CD4-positive, CD25-positive, alpha-beta regulatory T cell (primary cell): ENCODE results near the gene WDR36. TPM values are rescaled to one million over a fixed set of nuclear protein-coding genes. Genes with fewer than 3 reads are reported as not detected.

Experiments
- ATAC-seq, 2 donors: fragments of 150-1000 bp; cut with Tn5 transposase; one replicate each; pipeline ENCODE4 v1.10.0; 2021; ENCODE audit warnings: low read depth in 2 of 2, moderate number of reproducible peaks in 2 of 2, moderate library complexity in 1 of 2
- DNase-seq, 3 donors: peaks; one replicate each; pipeline versions ENCODE4 v3.0.0 to v3.0.0-alpha.2; 2012 to 2022; ENCODE audit warnings: mixed read lengths in 1 of 3
- H3K27ac ChIP-seq: one replicate; pipeline ENCODE4 v1.7.0; 2013; ENCODE audit warnings: mild to moderate bottlenecking, low read length; ENCODE audit not compliant: insufficient read depth, poor library complexity, severe bottlenecking
- H3K27me3 ChIP-seq: one replicate; pipeline ENCODE4 v1.7.0; 2013; ENCODE audit warnings: low read length; ENCODE audit not compliant: control insufficient read depth, insufficient read depth
- H3K36me3 ChIP-seq: one replicate; pipeline ENCODE4 v1.7.0; 2013; ENCODE audit warnings: mild to moderate bottlenecking, low read length, moderate library complexity; ENCODE audit not compliant: control insufficient read depth, insufficient read depth
- H3K4me1 ChIP-seq: 2 replicates; pipeline ENCODE4 v1.7.0; 2013; ENCODE audit warnings: mild to moderate bottlenecking, low read length; ENCODE audit not compliant: insufficient read depth, control insufficient read depth, poor library complexity, severe bottlenecking
- H3K4me3 ChIP-seq: one replicate; pipeline ENCODE4 v1.7.0; 2013; ENCODE audit warnings: low read depth, mild to moderate bottlenecking, low read length, moderate library complexity
- H3K9me3 ChIP-seq, 2 experiments: 1 replicate in 1 of 2; 2 replicates in 1 of 2; pipeline ENCODE4 v1.7.0; 2013; ENCODE audit warnings: low read length in 2 of 2, mild to moderate bottlenecking in 1 of 2, moderate library complexity in 1 of 2; ENCODE audit not compliant: control insufficient read depth in 2 of 2
- H3K27ac Mint-ChIP-seq, 3 donors: one replicate each; pipeline ENCODE4 v1.8.0; 2020 to 2022; ENCODE audit warnings: mild to moderate bottlenecking in 3 of 3, mixed read lengths in 3 of 3, moderate library complexity in 2 of 3
- H3K27me3 Mint-ChIP-seq: one replicate; pipeline ENCODE4 v1.8.0; 2022; ENCODE audit warnings: mild to moderate bottlenecking, mixed read lengths
- H3K36me3 Mint-ChIP-seq: one replicate; pipeline ENCODE4 v1.8.0; 2020; ENCODE audit warnings: mixed read lengths
- H3K4me1 Mint-ChIP-seq, 4 donors: one replicate each; pipeline ENCODE4 v1.8.0; 2020 to 2022; ENCODE audit warnings: mixed read lengths in 4 of 4, mild to moderate bottlenecking in 1 of 4
- H3K4me3 Mint-ChIP-seq, 4 donors: one replicate each; pipeline ENCODE4 v1.8.0; 2020 to 2022; ENCODE audit warnings: mild to moderate bottlenecking in 4 of 4, mixed read lengths in 4 of 4, moderate library complexity in 3 of 4
- H3K9me3 Mint-ChIP-seq, 7 donors: one replicate each; pipeline ENCODE4 v1.8.0; 2020 to 2022; ENCODE audit warnings: mixed read lengths in 7 of 7, mild to moderate bottlenecking in 3 of 7, moderate library complexity in 2 of 7
- polyA plus RNA-seq, 4 donors: library from polyadenylated mRNA; unstranded; fragments of 300-500 nt; fragmentation: Illumina TruSeq; gene quantifications; one replicate each; pipeline ENCODE4 v1.2.3, GENCODE V29; 2021
- total RNA-seq: library from RNA; stranded (reverse); gene quantifications from one replicate; pipeline ENCODE4 v1.2.3, GENCODE V29; 2022

Gene WDR36
- total and polyA plus RNA-seq, 5 donors from 2014 or later, result 15.5 to 25.5 (median 18.8) TPM

DNA sequence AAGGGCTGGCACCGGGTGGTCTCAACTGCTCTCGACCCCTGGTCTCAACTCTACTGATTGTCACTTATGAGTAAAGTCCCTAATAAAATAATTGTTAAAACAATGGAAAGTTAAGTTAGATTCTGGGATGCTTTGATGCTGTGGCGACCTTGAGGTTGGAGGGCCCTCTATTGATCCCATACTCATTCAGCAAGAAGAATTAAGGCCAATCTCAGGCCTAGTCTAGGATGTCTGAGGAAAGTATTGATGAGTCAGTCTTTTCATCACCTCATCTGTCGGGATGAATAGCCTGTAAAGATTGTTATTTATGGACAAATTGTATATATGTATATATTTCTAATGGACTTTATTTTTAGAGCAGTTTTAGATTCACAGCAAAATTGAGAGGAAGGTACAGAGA lies 50.8 kb downstream of the WDR36 start:
- ATAC-seq, result no peak
- H3K36me3 Mint-ChIP-seq, result no peaks in the 10 kb centered on the region
- H3K27ac Mint-ChIP-seq, result no peak overlapping the region
- peaks cover 0 to 2% (median 0%) of the 10 kb centered on the region in 7 donors for H3K9me3 Mint-ChIP-seq
- DNase-seq, result no peak
- no peak overlapping the region for H3K4me3 Mint-ChIP-seq
- H3K27me3 Mint-ChIP-seq, result peaks cover 6% of the 10 kb centered on the region
- no peaks in the 10 kb centered on the region for H3K4me1 ChIP-seq
- no peaks in the 10 kb centered on the region for H3K4me1 Mint-ChIP-seq
- H3K27me3 ChIP-seq, result no peaks in the 10 kb centered on the region
- H3K36me3 ChIP-seq, result no peaks in the 10 kb centered on the region
- H3K4me3 ChIP-seq, result no peak overlapping the region
- no peaks in the 10 kb centered on the region for H3K9me3 ChIP-seq
- no peak overlapping the region for H3K27ac ChIP-seq

DNA sequence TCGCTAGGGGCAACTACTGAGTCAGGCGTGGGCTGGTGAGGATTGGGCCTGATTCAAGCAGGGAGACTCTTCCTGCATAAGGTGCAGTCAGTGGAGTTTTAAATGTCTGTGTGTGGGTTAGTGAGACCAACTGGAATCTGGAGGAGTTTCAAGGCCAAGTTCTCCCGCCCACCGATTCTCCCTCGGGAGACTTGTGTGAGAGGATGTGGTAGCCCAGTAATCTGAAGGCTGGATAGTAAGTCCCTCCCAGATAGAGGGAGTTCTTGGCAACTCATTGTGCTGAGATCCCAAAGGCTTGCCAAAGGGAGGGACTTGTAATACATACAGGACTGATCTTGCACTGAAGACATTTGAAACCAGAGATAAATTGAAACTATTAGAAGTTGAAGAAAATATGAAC lies 51.8 kb downstream of the WDR36 start:
- H3K27me3 Mint-ChIP-seq, result peaks cover 6% of the 10 kb centered on the region
- H3K27ac Mint-ChIP-seq, result no peak overlapping the region
- no peaks in the 10 kb centered on the region for H3K4me1 ChIP-seq
- no peaks in the 10 kb centered on the region for H3K9me3 ChIP-seq
- no peak overlapping the region for H3K4me3 Mint-ChIP-seq
- H3K4me1 Mint-ChIP-seq, result no peaks in the 10 kb centered on the region
- no peaks in the 10 kb centered on the region for H3K36me3 ChIP-seq
- peaks cover 0 to 2% (median 0%) of the 10 kb centered on the region in 7 donors for H3K9me3 Mint-ChIP-seq
- H3K27me3 ChIP-seq, result no peaks in the 10 kb centered on the region
- DNase-seq (no peak), ATAC-seq (no peak)
- no peak overlapping the region for H3K27ac ChIP-seq
- H3K36me3 Mint-ChIP-seq, result no peaks in the 10 kb centered on the region
- H3K4me3 ChIP-seq, result no peak overlapping the region

- Histone ChIP-seq H3K27ac (no peak overlapping the region), H3K4me1 (no peaks in the 10 kb centered on the region), H3K9me3 (no peaks in the 10 kb centered on the region), H3K4me3 (no peak overlapping the region), H3K27me3 (no peaks in the 10 kb centered on the region), H3K36me3 (no peaks in the 10 kb centered on the region)
- Mint-ChIP-seq H3K4me1 (no peaks in the 10 kb centered on the region), H3K36me3 (no peaks in the 10 kb centered on the region), H3K27ac (peak overlapping the region in 1 of 3 donors; percentile 74), H3K9me3 (peaks cover 0 to 2% (median 0%) of the 10 kb centered on the region in 7 donors), H3K27me3 (peaks cover 10% of the 10 kb centered on the region), H3K4me3 (no peak overlapping the region)
- ATAC-seq, result no peak
- DNase-seq, result peak in 1 of 3 donors; percentile 18
Measured at GRCh38 chr5:111144352-111144930, 52.3 kb downstream of the WDR36 start.

DNA sequence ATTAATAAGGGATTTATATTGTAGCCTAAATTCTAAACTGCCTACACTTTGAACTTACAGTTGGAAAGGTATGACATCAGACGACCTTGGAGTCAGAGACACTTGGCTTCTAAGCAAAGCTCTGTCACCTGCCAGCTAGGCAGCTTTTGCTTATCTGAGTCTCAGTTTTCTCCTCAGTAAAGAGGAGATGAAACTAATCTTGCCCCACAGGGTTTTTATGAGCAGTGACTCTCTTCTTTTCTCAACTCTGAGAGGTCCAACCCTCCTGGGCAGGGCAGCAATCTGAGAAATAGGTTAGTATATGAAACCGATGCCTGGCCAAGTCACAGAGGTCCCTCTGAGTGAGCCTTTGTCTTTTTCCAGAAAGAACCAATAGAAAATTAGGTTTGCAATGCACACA lies 53.9 kb downstream of the WDR36 start:
- Mint-ChIP-seq H3K27me3 (peaks cover 17% of the 10 kb centered on the region), H3K27ac (no peak overlapping the region), H3K4me3 (no peak overlapping the region), H3K36me3 (no peaks in the 10 kb centered on the region), H3K9me3 (peaks cover 0 to 2% (median 0%) of the 10 kb centered on the region in 7 donors), H3K4me1 (no peaks in the 10 kb centered on the region)
- ATAC-seq (no peak), DNase-seq (no peak)
- no peaks in the 10 kb centered on the region for H3K27me3 ChIP-seq
- no peaks in the 10 kb centered on the region for H3K4me1 ChIP-seq
- no peaks in the 10 kb centered on the region for H3K36me3 ChIP-seq
- no peak overlapping the region for H3K27ac ChIP-seq
- no peak overlapping the region for H3K4me3 ChIP-seq
- no peaks in the 10 kb centered on the region for H3K9me3 ChIP-seq

- no peaks in the 10 kb centered on the region for H3K9me3 ChIP-seq
- no peak for ATAC-seq
- Mint-ChIP-seq H3K36me3 (no peaks in the 10 kb centered on the region), H3K9me3 (peaks cover 0 to 2% (median 0%) of the 10 kb centered on the region in 7 donors), H3K27ac (no peak overlapping the region), H3K4me1 (peaks cover 0 to 2% (median 0%) of the 10 kb centered on the region in 4 donors), H3K4me3 (no peak overlapping the region), H3K27me3 (peaks cover 24% of the 10 kb centered on the region)
- no peak overlapping the region for H3K4me3 ChIP-seq
- H3K27ac ChIP-seq, result no peak overlapping the region
- no peaks in the 10 kb centered on the region for H3K36me3 ChIP-seq
- H3K4me1 ChIP-seq, result no peaks in the 10 kb centered on the region
- H3K27me3 ChIP-seq, result no peaks in the 10 kb centered on the region
- DNase-seq, result no peak
Measured at GRCh38 chr5:111147502-111147901, 55.4 kb downstream of the WDR36 start.

- Histone ChIP-seq H3K36me3 (no peaks in the 10 kb centered on the region), H3K27me3 (no peaks in the 10 kb centered on the region), H3K9me3 (no peaks in the 10 kb centered on the region), H3K4me1 (no peaks in the 10 kb centered on the region), H3K27ac (no peak overlapping the region), H3K4me3 (no peak overlapping the region)
- ATAC-seq (no peak), DNase-seq (no peak)
- H3K27ac Mint-ChIP-seq, result no peak overlapping the region
- peaks cover 35% of the 10 kb centered on the region for H3K27me3 Mint-ChIP-seq
- H3K9me3 Mint-ChIP-seq, result no peaks in the 10 kb centered on the region
- no peaks in the 10 kb centered on the region for H3K36me3 Mint-ChIP-seq
- H3K4me3 Mint-ChIP-seq, result no peak overlapping the region
- peaks cover 0 to 2% (median 0%) of the 10 kb centered on the region in 4 donors for H3K4me1 Mint-ChIP-seq
Measured at GRCh38 chr5:111151998-111152397, 59.9 kb downstream of the WDR36 start.

GRCh38 chr5:111153483-111153882 lies 61.3 kb downstream of the WDR36 start:
- H3K36me3 Mint-ChIP-seq, result no peaks in the 10 kb centered on the region
- peaks cover 0 to 5% (median 0%) of the 10 kb centered on the region in 4 donors for H3K4me1 Mint-ChIP-seq
- Histone ChIP-seq H3K27me3 (no peaks in the 10 kb centered on the region), H3K9me3 (no peaks in the 10 kb centered on the region), H3K4me1 (peaks cover 3% of the 10 kb centered on the region), H3K36me3 (no peaks in the 10 kb centered on the region), H3K4me3 (no peak overlapping the region), H3K27ac (no peak overlapping the region)
- H3K27ac Mint-ChIP-seq, result no peak overlapping the region
- no peaks in the 10 kb centered on the region for H3K9me3 Mint-ChIP-seq
- no peak for ATAC-seq
- DNase-seq, result no peak
- no peak overlapping the region for H3K4me3 Mint-ChIP-seq
- peaks cover 39% of the 10 kb centered on the region for H3K27me3 Mint-ChIP-seq

DNA sequence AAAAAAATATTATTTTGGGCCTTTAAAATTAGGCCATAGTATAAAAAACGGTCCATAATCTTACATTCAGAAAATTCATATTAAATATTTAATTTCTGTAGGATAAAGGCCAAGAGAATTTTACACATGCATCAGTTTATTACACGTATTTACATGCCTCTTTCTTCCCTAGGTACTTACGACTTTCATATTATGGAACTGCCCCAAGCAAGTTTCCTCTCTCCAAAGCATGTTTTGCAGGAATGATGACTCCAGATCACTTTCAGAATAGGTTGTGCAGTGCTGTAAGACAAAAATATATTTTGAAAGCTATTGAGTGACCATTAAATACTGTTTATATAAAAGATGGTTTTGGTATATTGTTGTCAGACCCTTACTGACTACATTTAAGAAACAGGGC lies 61.8 kb downstream of the WDR36 start:
- ATAC-seq (no peak), DNase-seq (no peak)
- Histone ChIP-seq H3K27me3 (no peaks in the 10 kb centered on the region), H3K4me1 (peaks cover 3% of the 10 kb centered on the region), H3K4me3 (no peak overlapping the region), H3K9me3 (no peaks in the 10 kb centered on the region), H3K36me3 (no peaks in the 10 kb centered on the region), H3K27ac (no peak overlapping the region)
- peaks cover 0 to 5% (median 0%) of the 10 kb centered on the region in 4 donors for H3K4me1 Mint-ChIP-seq
- no peak overlapping the region for H3K27ac Mint-ChIP-seq
- H3K9me3 Mint-ChIP-seq, result no peaks in the 10 kb centered on the region
- H3K27me3 Mint-ChIP-seq, result peaks cover 39% of the 10 kb centered on the region
- H3K4me3 Mint-ChIP-seq, result no peak overlapping the region
- H3K36me3 Mint-ChIP-seq, result no peaks in the 10 kb centered on the region
